Ishikawa (cell line): ENCODE data around the gene TNS3.
A peak's percentile ranks its signal among the peaks of the same experiment; 100 is the strongest.

Experiments used
- CEBPB ChIP-seq: IDR thresholded peaks from 2 replicates; pipeline ENCODE4 v1.6.1; 2012
- CREB1 ChIP-seq: IDR thresholded peaks from 2 replicates; pipeline ENCODE4 v1.6.1; 2012; ENCODE audit warnings: low read depth
- EGR1 ChIP-seq: IDR thresholded peaks from 2 replicates; pipeline ENCODE4 v1.6.1; 2012
- EP300 ChIP-seq: IDR thresholded peaks from 2 replicates; pipeline ENCODE4 v1.6.1; 2012; ENCODE audit warnings: borderline replicate concordance
- FOXM1 ChIP-seq: IDR thresholded peaks from 2 replicates; pipeline ENCODE4 v1.6.1; 2012; ENCODE audit warnings: low read depth, borderline replicate concordance
- MAX ChIP-seq: IDR thresholded peaks from 2 replicates; pipeline ENCODE4 v1.6.1; 2012
- NFIC ChIP-seq: IDR thresholded peaks from 2 replicates; pipeline ENCODE4 v1.6.1; 2012
- RAD21 ChIP-seq: IDR thresholded peaks from 2 replicates; pipeline ENCODE4 v1.6.1; 2012; ENCODE audit warnings: low read depth
- REST ChIP-seq: IDR thresholded peaks from 2 replicates; pipeline ENCODE4 v1.6.1; 2012; ENCODE audit warnings: low read depth, mild to moderate bottlenecking
- TAF1 ChIP-seq: IDR thresholded peaks from 2 replicates; pipeline ENCODE4 v1.6.1; 2012; ENCODE audit warnings: low read depth, mild to moderate bottlenecking
- TCF12 ChIP-seq: IDR thresholded peaks from 2 replicates; pipeline ENCODE4 v1.6.1; 2012; ENCODE audit warnings: low read depth
- TEAD4 ChIP-seq: IDR thresholded peaks from 2 replicates; pipeline ENCODE4 v1.6.1; 2012
- USF1 ChIP-seq: IDR thresholded peaks from 2 replicates; pipeline ENCODE4 v1.6.1; 2012
- YY1 ChIP-seq: IDR thresholded peaks from 2 replicates; pipeline ENCODE4 v1.6.1; 2012; ENCODE audit warnings: low read depth
- ZBTB7A ChIP-seq: IDR thresholded peaks from 2 replicates; pipeline ENCODE4 v1.6.1; 2012; ENCODE audit warnings: low read depth

The TNS3 gene

GRCh38 chr7:47586925-47587324, 5.0 kb upstream of the TNS3 start:
- TF ChIP-seq MAX (peak; percentile 95), ZBTB7A (no peak), CREB1 (no peak), TCF12 (peak; percentile 94), TEAD4 (peak; percentile 34; the same call in 1 of the 2 replicates), FOXM1 (peak; percentile 70; the same call in 1 of the 2 replicates), NFIC (peak; percentile 74), EP300 (peak; percentile 76), YY1 (no peak)

- TF ChIP-seq CEBPB (peak; percentile 49), ZBTB7A (0 out of 2 replicates have a peak, but pooled peaks have one; percentile 11)
These were observed 4.3 kb upstream of the TNS3 start for GRCh38 chr7:47586161-47586670.

- TF ChIP-seq RAD21 = no peak
- TF ChIP-seq TAF1 = no peak
- no peak for TF ChIP-seq CREB1
- no peak for TF ChIP-seq NFIC
- TF ChIP-seq EP300 = no peak
- no peak for TF ChIP-seq EGR1
- TF ChIP-seq MAX = no peak
- no peak for TF ChIP-seq CEBPB
- no peak for TF ChIP-seq TEAD4
- no peak for TF ChIP-seq ZBTB7A
These were observed 2.6 kb upstream of the TNS3 start for GRCh38 chr7:47584536-47584895.

GRCh38 chr7:47583739-47584535, 2.0 kb upstream of the TNS3 start:
- TF ChIP-seq FOXM1 = no peak
- no peak for TF ChIP-seq REST
- no peak for TF ChIP-seq TEAD4
- no peak for TF ChIP-seq EP300
- TF ChIP-seq NFIC = no peak
- TF ChIP-seq TCF12 = no peak
- TF ChIP-seq USF1 = no peak
- no peak for TF ChIP-seq ZBTB7A
- no peak for TF ChIP-seq CEBPB
- TF ChIP-seq YY1 = no peak
- no peak for TF ChIP-seq TAF1
- TF ChIP-seq CREB1 = no peak

- TF ChIP-seq RAD21 (no peak), FOXM1 (no peak), TCF12 (0 out of 2 replicates have a peak, but pooled peaks have one; percentile 39), CEBPB (no peak), ZBTB7A (no peak), MAX (peak; percentile 68; the same call in 1 of the 2 replicates), TEAD4 (peak; percentile 24; the same call in 1 of the 2 replicates)
These were observed 1.1 kb upstream of the TNS3 start for GRCh38 chr7:47582764-47583738.

- TF ChIP-seq MAX = no peak
- peak; percentile 82 for TF ChIP-seq ZBTB7A
These were observed 490 bp downstream of the TNS3 start for GRCh38 chr7:47581438-47581803.

GRCh38 chr7:47580811-47581331, 1.0 kb downstream of the TNS3 start:
- TF ChIP-seq REST = no peak
- no peak for TF ChIP-seq TEAD4
- no peak for TF ChIP-seq NFIC
- TF ChIP-seq EP300 = no peak
- TF ChIP-seq YY1 = no peak
- TF ChIP-seq EGR1 = no peak
- TF ChIP-seq CEBPB = no peak
- no peak for TF ChIP-seq ZBTB7A
- no peak for TF ChIP-seq MAX
- TF ChIP-seq USF1 = no peak
- no peak for TF ChIP-seq CREB1
- TF ChIP-seq FOXM1 = no peak
